SU-DHL-6 (cell line): Measurements from ENCODE around the gene HIBADH.

ENCODE experiments used
- H2AFZ ChIP-seq: fragments of 200-600 bp; sonication (generic); 2 replicates; pipeline ENCODE4 v1.6.1; 2014; ENCODE audit warnings: low read depth, mild to moderate bottlenecking, moderate library complexity, mixed read lengths, antibody characterized with exemption, low read length; ENCODE audit not compliant: severe bottlenecking
- H3F3A ChIP-seq: fragments of 200-600 bp; shearing (Covaris generic); 2 replicates; pipeline ENCODE4 v1.6.0; 2016; ENCODE audit warnings: antibody characterized with exemption, mild to moderate bottlenecking; ENCODE audit not compliant: insufficient read depth
- H3K27ac ChIP-seq: fragments of 200-600 bp; sonication (generic); 2 replicates; pipeline ENCODE4 v1.5.1; 2016; ENCODE audit warnings: low read depth, mild to moderate bottlenecking, low read length, moderate library complexity, mixed read lengths
- H3K27me3 ChIP-seq: fragments of 200-600 bp; sonication (generic), shearing (Covaris generic); 2 replicates; pipeline ENCODE4 v1.6.0; 2014; ENCODE audit warnings: mild to moderate bottlenecking, low read length
- H3K36me3 ChIP-seq: fragments of 200-600 bp; sonication (generic); 2 replicates; pipeline ENCODE4 v1.6.1; 2014; ENCODE audit warnings: mild to moderate bottlenecking, low read length, mixed read lengths
- H3K4me2 ChIP-seq: fragments of 300-600, 200-600 bp; shearing (Covaris generic), sonication (generic); 2 replicates; pipeline ENCODE4 v1.6.0; 2014; ENCODE audit warnings: low read length, low read depth, mild to moderate bottlenecking; ENCODE audit not compliant: poor library complexity, severe bottlenecking
- H3K4me3 ChIP-seq: fragments of 200-600 bp; sonication (generic); 2 replicates; pipeline ENCODE4 v1.5.1; 2014; ENCODE audit warnings: antibody characterized with exemption, low read length, mild to moderate bottlenecking, mixed read lengths; ENCODE audit not compliant: insufficient read depth, poor library complexity, severe bottlenecking
- H3K79me2 ChIP-seq: fragments of 200-600 bp; sonication (generic); 2 replicates; pipeline ENCODE4 v1.6.1; 2014; ENCODE audit warnings: mild to moderate bottlenecking, low read length, moderate library complexity; ENCODE audit not compliant: insufficient read depth
- H3K9ac ChIP-seq: fragments of 200-600 bp; sonication (generic); 2 replicates; pipeline ENCODE4 v1.7.0; 2014; ENCODE audit warnings: mild to moderate bottlenecking, low read length
- H3K9me2 ChIP-seq: fragments of 200-600 bp; sonication (generic); replicated peaks from 2 replicates; pipeline ENCODE4 v1.6.1; 2014; ENCODE audit warnings: low read length; ENCODE audit not compliant: insufficient read depth
- H3K9me3 ChIP-seq: fragments of 200-600 bp; sonication (generic); 2 replicates; pipeline ENCODE4 v1.6.1; 2014; ENCODE audit warnings: low read length, mixed read lengths; ENCODE audit not compliant: insufficient read depth
- H4K20me1 ChIP-seq: fragments of 200-600 bp; sonication (generic); 2 replicates; pipeline ENCODE4 v1.6.1; 2014; ENCODE audit warnings: low read depth, mild to moderate bottlenecking, antibody characterized with exemption, low read length, moderate library complexity, mixed read lengths
- CTCF ChIP-seq: fragments of 200-600 bp; sonication (generic); IDR thresholded peaks from one replicate; pipeline ENCODE4 v1.5.1; 2017; ENCODE audit warnings: antibody characterized with exemption, mild to moderate bottlenecking, low read length, moderate library complexity; ENCODE audit not compliant: insufficient read depth, poor library complexity, severe bottlenecking
- EZH2phosphoT487 ChIP-seq: fragments of 200-600 bp; sonication (generic), shearing (Covaris generic); conservative IDR thresholded peaks from 2 replicates; pipeline ENCODE4 v1.6.1; 2018; ENCODE audit warnings: mild to moderate bottlenecking, antibody characterized with exemption, low read length, moderate library complexity, mixed read lengths

The HIBADH gene

DNA sequence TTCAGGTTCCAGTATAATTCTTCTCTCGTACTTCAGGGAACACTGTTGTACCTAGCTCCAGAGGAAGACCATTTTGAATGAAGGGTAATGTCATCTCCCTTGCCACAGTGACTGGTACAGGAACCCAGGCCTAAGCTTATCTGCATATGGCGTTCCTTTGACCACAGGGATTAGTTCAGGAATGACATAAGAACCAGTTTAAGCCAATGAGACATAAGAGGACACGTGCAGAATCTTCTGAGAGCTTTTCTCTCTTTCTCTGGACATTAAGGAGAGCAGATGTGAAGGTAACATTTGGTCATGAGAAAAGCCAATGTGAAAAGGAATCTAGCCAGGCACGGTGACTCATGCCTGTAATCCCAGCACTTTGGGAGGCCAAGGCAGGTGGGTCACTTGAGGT lies 21.8 kb upstream of the HIBADH start:
- H3K36me3 ChIP-seq = no peaks in the 10 kb centered on the region
- no peak overlapping the region for H3K4me2 ChIP-seq
- H2AFZ ChIP-seq = no peak overlapping the region
- TF ChIP-seq EZH2phosphoT487 (no peak), CTCF (no peak)
- H3K4me3 ChIP-seq = no peak overlapping the region
- no peak overlapping the region for H3K27ac ChIP-seq
- no peak overlapping the region for H3K9ac ChIP-seq
- H3K27me3 ChIP-seq = no peaks in the 10 kb centered on the region
- H3K79me2 ChIP-seq = no peaks in the 10 kb centered on the region
- H4K20me1 ChIP-seq = no peaks in the 10 kb centered on the region
- no peaks in the 10 kb centered on the region for H3F3A ChIP-seq
- no peaks in the 10 kb centered on the region for H3K9me2 ChIP-seq
- no peaks in the 10 kb centered on the region for H3K9me3 ChIP-seq

- H3K9me3 ChIP-seq = no peaks in the 10 kb centered on the region
- TF ChIP-seq EZH2phosphoT487 = no peak
- no peak for TF ChIP-seq CTCF
- H3K4me2 ChIP-seq = no peak overlapping the region
Measured at GRCh38 chr7:27680610-27681009, 17.9 kb upstream of the HIBADH start.

DNA sequence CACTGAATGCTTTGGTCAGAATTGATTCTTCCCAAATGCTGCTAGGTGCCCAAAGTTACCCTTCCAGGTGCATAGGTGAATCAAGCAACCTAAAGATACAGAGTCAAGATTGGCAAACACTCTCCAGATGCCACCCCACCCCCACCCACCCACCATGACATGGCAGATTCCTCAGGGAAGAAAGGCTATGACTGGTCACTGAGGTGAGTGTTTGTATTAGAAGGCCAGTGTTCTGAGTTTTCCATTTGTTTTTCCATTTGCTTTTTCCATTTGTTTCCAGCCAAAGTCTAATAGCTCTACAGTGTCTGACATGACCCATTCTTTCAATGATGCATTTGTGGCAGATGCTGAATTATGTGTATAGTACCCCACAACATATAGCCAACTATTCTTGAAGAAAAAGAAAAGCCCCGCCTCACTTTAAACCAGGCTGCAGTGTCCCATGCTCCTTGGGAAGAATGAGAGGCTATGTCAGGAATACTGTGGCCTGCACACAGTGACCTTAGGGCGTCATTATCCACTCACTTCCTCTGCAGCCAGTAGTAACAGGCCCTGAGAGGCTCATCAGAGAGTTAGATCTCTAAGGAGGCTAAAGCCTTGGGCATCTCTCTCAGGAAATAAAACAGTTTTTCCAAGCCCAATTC lies 16.1 kb upstream of the HIBADH start:
- Histone ChIP-seq H3K27ac (no peak overlapping the region), H2AFZ (no peak overlapping the region)

More at GRCh38 chr7:27680610-27681009, 17.9 kb upstream of the HIBADH start:
- no peaks in the 10 kb centered on the region for H3K79me2 ChIP-seq
- H3K36me3 ChIP-seq = no peaks in the 10 kb centered on the region
- H3K4me3 ChIP-seq = no peak overlapping the region
- no peaks in the 10 kb centered on the region for H4K20me1 ChIP-seq
- H3K9me2 ChIP-seq = no peaks in the 10 kb centered on the region
- no peak overlapping the region for H2AFZ ChIP-seq
- no peaks in the 10 kb centered on the region for H3F3A ChIP-seq
- H3K27me3 ChIP-seq = no peaks in the 10 kb centered on the region
- no peak overlapping the region for H3K9ac ChIP-seq
- no peak overlapping the region for H3K27ac ChIP-seq

More for the DNA sequence above, 16.1 kb upstream of the HIBADH start:
- Histone ChIP-seq H3K79me2 (no peaks in the 10 kb centered on the region), H3K4me2 (no peak overlapping the region), H3K9me3 (no peaks in the 10 kb centered on the region), H4K20me1 (no peaks in the 10 kb centered on the region), H3K36me3 (no peaks in the 10 kb centered on the region), H3K9me2 (no peaks in the 10 kb centered on the region), H3K9ac (no peak overlapping the region), H3F3A (no peaks in the 10 kb centered on the region), H3K4me3 (no peak overlapping the region), H3K27me3 (no peaks in the 10 kb centered on the region)
- TF ChIP-seq EZH2phosphoT487 = no peak
- no peak for TF ChIP-seq CTCF
